Loucy (cell line): ENCODE data around the gene AIMP1.

Source experiments
- H2AFZ ChIP-seq: fragments of 200-600 bp; sonication (generic); 2 replicates; pipeline ENCODE4 v1.6.0; 2016; ENCODE audit warnings: antibody characterized with exemption, mild to moderate bottlenecking, low read length, moderate library complexity
- H3F3A ChIP-seq: fragments of 200-600 bp; 2 replicates; pipeline ENCODE4 v1.6.0; 2016; ENCODE audit warnings: antibody characterized with exemption, low read depth, mild to moderate bottlenecking
- H3K27me3 ChIP-seq: fragments of 200-600 bp; sonication (generic); 2 replicates; pipeline ENCODE4 v1.6.1; 2014; ENCODE audit warnings: low read length, mild to moderate bottlenecking; ENCODE audit not compliant: insufficient read depth, poor library complexity, severe bottlenecking
- H3K36me3 ChIP-seq: fragments of 200-600 bp; sonication (generic); 2 replicates; pipeline ENCODE4 v1.6.1; 2016; ENCODE audit warnings: low read length; ENCODE audit not compliant: insufficient read depth
- H3K4me1 ChIP-seq: fragments of 200-600 bp; sonication (generic); 2 replicates; pipeline ENCODE4 v1.5.1; 2014; ENCODE audit warnings: low read length, mild to moderate bottlenecking; ENCODE audit not compliant: insufficient read depth, poor library complexity, severe bottlenecking
- H3K4me2 ChIP-seq: fragments of 200-600 bp; sonication (generic); 2 replicates; pipeline ENCODE4 v1.6.0; 2014; ENCODE audit warnings: antibody characterized with exemption, low read length, low read depth, mild to moderate bottlenecking; ENCODE audit not compliant: poor library complexity, severe bottlenecking
- H3K4me3 ChIP-seq: fragments of 200-600 bp; sonication (generic); 2 replicates; pipeline ENCODE4 v1.5.1; 2014; ENCODE audit warnings: low read length, mild to moderate bottlenecking, mixed read lengths; ENCODE audit not compliant: poor library complexity, severe bottlenecking
- H3K79me2 ChIP-seq: fragments of 200-600 bp; sonication (generic); 2 replicates; pipeline ENCODE4 v1.6.1; 2014; ENCODE audit warnings: low read length; ENCODE audit not compliant: insufficient read depth
- H3K9ac ChIP-seq: fragments of 200-600 bp; sonication (generic); 2 replicates; pipeline ENCODE4 v1.6.0; 2014; ENCODE audit warnings: mild to moderate bottlenecking, low read depth, low read length, moderate library complexity; ENCODE audit not compliant: poor library complexity, severe bottlenecking
- H3K9me2 ChIP-seq: fragments of 200-600 bp; sonication (generic); replicated peaks from 2 replicates; pipeline ENCODE4 v1.6.1; 2016; ENCODE audit warnings: low read depth, low read length, mixed read lengths
- H3K9me3 ChIP-seq: fragments of 200-600 bp; sonication (generic); 2 replicates; pipeline ENCODE4 v1.6.1; 2014; ENCODE audit warnings: mild to moderate bottlenecking, antibody characterized with exemption, low read length, low read depth; ENCODE audit not compliant: insufficient read depth
- H4K20me1 ChIP-seq: fragments of 200-600 bp; sonication (generic); 2 replicates; pipeline ENCODE4 v1.6.0; 2014; ENCODE audit warnings: antibody characterized with exemption, low read length, mild to moderate bottlenecking; ENCODE audit not compliant: insufficient read depth, poor library complexity, severe bottlenecking
- EZH2phosphoT487 ChIP-seq: fragments of 200-600 bp; IDR thresholded peaks from 2 replicates; pipeline ENCODE4 v1.6.1; 2018; ENCODE audit warnings: antibody characterized with exemption, mild to moderate bottlenecking, moderate library complexity, borderline replicate concordance
- TF ChIP-seq, protein P1 (sequence below): fragments of 200-600 bp; sonication (generic); conservative IDR thresholded peaks from 2 replicates; pipeline ENCODE4 v1.5.1; 2014; ENCODE audit warnings: mild to moderate bottlenecking, antibody characterized with exemption, low read length

The AIMP1 gene

DNA sequence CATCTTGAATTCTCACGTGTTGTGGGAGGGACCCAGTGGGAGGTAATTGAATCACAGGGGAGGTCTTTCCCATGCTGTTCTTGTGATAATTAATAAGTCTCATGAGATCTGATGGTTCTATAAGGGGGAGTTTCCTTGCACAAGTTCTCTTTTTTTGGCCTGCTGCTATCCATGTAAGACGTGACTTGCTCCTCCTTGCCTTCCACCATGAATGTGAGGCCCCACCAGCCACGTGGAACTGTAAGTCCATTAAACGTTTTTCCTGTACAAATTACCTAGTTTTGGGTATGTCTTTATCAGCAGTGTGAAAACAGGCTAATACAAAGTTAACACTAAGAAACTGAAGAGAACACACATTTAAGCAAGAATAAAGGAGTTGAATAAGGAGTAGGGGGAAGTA is 16.4 kb upstream of the AIMP1 start:
- H3K9ac ChIP-seq = no peak overlapping the region
- H3K9me2 ChIP-seq = no peaks in the 10 kb centered on the region
- no peaks in the 10 kb centered on the region for H3K9me3 ChIP-seq
- peaks cover under 1% of the 10 kb centered on the region; the same call in 1 of the 2 replicates for H3K36me3 ChIP-seq
- no peak overlapping the region for H3K4me3 ChIP-seq
- H2AFZ ChIP-seq = no peak overlapping the region
- no peak overlapping the region for H3K4me2 ChIP-seq
- no peaks in the 10 kb centered on the region for H3K27me3 ChIP-seq
- no peaks in the 10 kb centered on the region for H3F3A ChIP-seq
- H3K4me1 ChIP-seq = peaks cover 10% of the 10 kb centered on the region
- no peaks in the 10 kb centered on the region for H3K79me2 ChIP-seq
- H4K20me1 ChIP-seq = no peaks in the 10 kb centered on the region
- no peak for TF ChIP-seq EZH2phosphoT487
- TF ChIP-seq, protein P1, sequence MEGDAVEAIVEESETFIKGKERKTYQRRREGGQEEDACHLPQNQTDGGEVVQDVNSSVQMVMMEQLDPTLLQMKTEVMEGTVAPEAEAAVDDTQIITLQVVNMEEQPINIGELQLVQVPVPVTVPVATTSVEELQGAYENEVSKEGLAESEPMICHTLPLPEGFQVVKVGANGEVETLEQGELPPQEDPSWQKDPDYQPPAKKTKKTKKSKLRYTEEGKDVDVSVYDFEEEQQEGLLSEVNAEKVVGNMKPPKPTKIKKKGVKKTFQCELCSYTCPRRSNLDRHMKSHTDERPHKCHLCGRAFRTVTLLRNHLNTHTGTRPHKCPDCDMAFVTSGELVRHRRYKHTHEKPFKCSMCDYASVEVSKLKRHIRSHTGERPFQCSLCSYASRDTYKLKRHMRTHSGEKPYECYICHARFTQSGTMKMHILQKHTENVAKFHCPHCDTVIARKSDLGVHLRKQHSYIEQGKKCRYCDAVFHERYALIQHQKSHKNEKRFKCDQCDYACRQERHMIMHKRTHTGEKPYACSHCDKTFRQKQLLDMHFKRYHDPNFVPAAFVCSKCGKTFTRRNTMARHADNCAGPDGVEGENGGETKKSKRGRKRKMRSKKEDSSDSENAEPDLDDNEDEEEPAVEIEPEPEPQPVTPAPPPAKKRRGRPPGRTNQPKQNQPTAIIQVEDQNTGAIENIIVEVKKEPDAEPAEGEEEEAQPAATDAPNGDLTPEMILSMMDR = no peak

DNA sequence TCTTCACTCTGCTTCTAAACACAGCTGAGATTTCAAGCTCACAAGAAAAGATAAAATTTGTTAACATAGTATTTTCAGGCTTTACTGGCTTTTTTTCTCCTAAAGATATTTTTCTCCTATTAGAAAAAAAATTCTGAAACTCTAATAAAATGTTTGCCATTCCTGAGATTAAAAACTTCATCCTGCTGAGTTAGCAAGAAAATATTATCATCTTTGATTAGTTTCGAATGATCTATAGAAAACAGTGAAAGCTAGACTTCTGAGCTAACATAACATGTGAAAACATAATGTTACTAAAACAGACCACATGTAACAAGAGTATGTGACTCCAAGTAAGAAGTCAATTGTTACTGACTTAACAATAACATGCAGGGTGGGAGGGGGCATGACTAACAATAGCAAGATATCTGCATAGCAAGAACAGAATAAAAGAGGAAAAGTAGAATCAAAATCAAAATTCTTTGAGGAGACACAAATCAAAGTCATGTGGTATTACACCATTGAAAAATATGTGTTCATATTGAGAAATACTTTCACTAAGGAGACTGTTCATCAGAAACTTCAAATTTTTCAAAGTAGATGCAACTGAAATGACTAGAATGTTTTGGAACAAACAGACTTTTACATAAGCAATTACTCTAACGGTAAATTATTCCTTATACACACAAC is 14.8 kb upstream of the AIMP1 start:
- Histone ChIP-seq H3K9me2 (no peaks in the 10 kb centered on the region), H3F3A (no peaks in the 10 kb centered on the region), H3K27me3 (no peaks in the 10 kb centered on the region), H3K9me3 (no peaks in the 10 kb centered on the region), H3K79me2 (no peaks in the 10 kb centered on the region), H3K4me2 (no peak overlapping the region), H3K36me3 (no peaks in the 10 kb centered on the region; the same call in 1 of the 2 replicates), H3K4me1 (peaks cover 10% of the 10 kb centered on the region), H3K9ac (no peak overlapping the region), H3K4me3 (no peak overlapping the region), H4K20me1 (no peaks in the 10 kb centered on the region), H2AFZ (no peak overlapping the region)
- no peak for TF ChIP-seq EZH2phosphoT487
- TF ChIP-seq, protein P1 = no peak

DNA sequence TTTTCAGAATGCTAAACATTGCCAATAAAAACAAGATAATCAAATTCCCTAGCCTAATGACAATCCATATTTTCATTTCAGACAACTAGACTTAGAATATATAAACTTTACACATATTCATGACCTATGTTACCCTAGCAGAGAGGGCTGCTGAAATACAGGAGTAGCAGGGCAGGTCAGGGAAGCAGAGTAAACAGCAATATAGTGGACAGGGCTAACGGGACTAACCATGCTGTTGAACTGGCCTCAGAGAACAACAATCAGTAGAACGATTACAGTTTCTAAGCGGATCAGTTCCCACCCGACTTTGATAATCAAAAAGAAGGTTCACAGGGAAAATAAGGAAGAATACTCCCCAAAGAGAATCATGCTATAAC is 14.3 kb upstream of the AIMP1 start:
- H3K9me2 ChIP-seq = no peaks in the 10 kb centered on the region
- no peaks in the 10 kb centered on the region for H3K27me3 ChIP-seq
- no peaks in the 10 kb centered on the region for H3F3A ChIP-seq
- no peak overlapping the region for H3K4me3 ChIP-seq
- no peaks in the 10 kb centered on the region for H3K9me3 ChIP-seq
- TF ChIP-seq EZH2phosphoT487 = no peak
- TF ChIP-seq, protein P1 = no peak
- H3K4me1 ChIP-seq = peaks cover 10% of the 10 kb centered on the region
- H3K79me2 ChIP-seq = no peaks in the 10 kb centered on the region
- no peak overlapping the region for H3K4me2 ChIP-seq
- peaks cover 3% of the 10 kb centered on the region; the same call in 1 of the 2 replicates for H3K36me3 ChIP-seq
- no peak overlapping the region for H3K9ac ChIP-seq
- no peaks in the 10 kb centered on the region for H4K20me1 ChIP-seq
- no peak overlapping the region for H2AFZ ChIP-seq
